HEK293 (cell line): ENCODE results near the gene JMJD6.

Source experiments
- EGR2 ChIP-seq: fragments of 450-650 bp; formaldehyde crosslinking; IDR thresholded peaks from 2 replicates; pipeline ENCODE4 v1.5.1; 2016; ENCODE audit warnings: low read depth, missing biosample characterization, missing genetic modification characterization
- GLIS1 ChIP-seq: fragments of 450-650 bp; formaldehyde crosslinking; IDR thresholded peaks from 2 replicates; pipeline ENCODE4 v1.5.1; 2016; ENCODE audit warnings: missing biosample characterization, missing genetic modification characterization
- GLIS2 ChIP-seq: fragments of 450-650 bp; formaldehyde crosslinking; IDR thresholded peaks from 2 replicates; pipeline ENCODE4 v1.5.1; 2016; ENCODE audit warnings: missing biosample characterization, missing genetic modification characterization
- KLF16 ChIP-seq: fragments of 450-650 bp; formaldehyde crosslinking; IDR thresholded peaks from 2 replicates; pipeline ENCODE4 v1.5.1; 2017; ENCODE audit warnings: missing biosample characterization, missing genetic modification characterization
- KLF7 ChIP-seq: fragments of 450-650 bp; formaldehyde crosslinking; IDR thresholded peaks from 2 replicates; pipeline ENCODE4 v1.5.1; 2016; ENCODE audit warnings: missing biosample characterization, missing genetic modification characterization, borderline replicate concordance
- KLF8 ChIP-seq: fragments of 450-650 bp; formaldehyde crosslinking; IDR thresholded peaks from 2 replicates; pipeline ENCODE4 v1.5.1; 2016; ENCODE audit warnings: missing biosample characterization, missing genetic modification characterization
- REPIN1 ChIP-seq: fragments of 450-650 bp; formaldehyde crosslinking; IDR thresholded peaks from 2 replicates; pipeline ENCODE4 v1.5.1; 2017; ENCODE audit warnings: missing biosample characterization, missing genetic modification characterization, low read depth
- SP3 ChIP-seq: fragments of 450-650 bp; formaldehyde crosslinking; IDR thresholded peaks from 2 replicates; pipeline ENCODE4 v1.5.1; 2016; ENCODE audit warnings: missing biosample characterization, missing genetic modification characterization
- YY2 ChIP-seq: fragments of 450-650 bp; formaldehyde crosslinking; IDR thresholded peaks from 2 replicates; pipeline ENCODE4 v1.5.1; 2016; ENCODE audit warnings: missing biosample characterization, missing genetic modification characterization
- ZBTB1 ChIP-seq: fragments of 450-650 bp; formaldehyde crosslinking; IDR thresholded peaks from 2 replicates; pipeline ENCODE4 v1.5.1; 2016; ENCODE audit warnings: missing biosample characterization, missing genetic modification characterization
- ZBTB48 ChIP-seq: fragments of 450-650 bp; formaldehyde crosslinking; IDR thresholded peaks from 2 replicates; pipeline ENCODE4 v1.5.1; 2016; ENCODE audit warnings: missing biosample characterization, missing genetic modification characterization
- ZBTB7A ChIP-seq: fragments of 450-650 bp; formaldehyde crosslinking; IDR thresholded peaks from 2 replicates; pipeline ENCODE4 v1.5.1; 2016; ENCODE audit warnings: low read depth, missing biosample characterization, missing genetic modification characterization
- ZFP41 ChIP-seq: fragments of 450-650 bp; formaldehyde crosslinking; IDR thresholded peaks from 2 replicates; pipeline ENCODE4 v1.5.1; 2016; ENCODE audit warnings: missing biosample characterization, missing genetic modification characterization, borderline replicate concordance
- ZFP69B ChIP-seq: fragments of 450-650 bp; formaldehyde crosslinking; IDR thresholded peaks from 2 replicates; pipeline ENCODE4 v1.5.1; 2016; ENCODE audit warnings: missing biosample characterization, missing genetic modification characterization
- ZNF121 ChIP-seq: fragments of 450-650 bp; formaldehyde crosslinking; IDR thresholded peaks from 2 replicates; pipeline ENCODE4 v1.5.1; 2016; ENCODE audit warnings: missing biosample characterization, missing genetic modification characterization
- ZNF221 ChIP-seq: fragments of 450-650 bp; formaldehyde crosslinking; IDR thresholded peaks from 2 replicates; pipeline ENCODE4 v1.5.1; 2017; ENCODE audit warnings: missing biosample characterization, missing genetic modification characterization, borderline replicate concordance
- ZNF223 ChIP-seq: fragments of 450-650 bp; formaldehyde crosslinking; IDR thresholded peaks from 2 replicates; pipeline ENCODE4 v1.5.1; 2016; ENCODE audit warnings: missing biosample characterization, missing genetic modification characterization
- ZNF501 ChIP-seq: fragments of 450-650 bp; formaldehyde crosslinking; IDR thresholded peaks from 2 replicates; pipeline ENCODE4 v1.5.1; 2016; ENCODE audit warnings: missing biosample characterization, missing genetic modification characterization
- ZNF707 ChIP-seq: fragments of 450-650 bp; formaldehyde crosslinking; IDR thresholded peaks from 2 replicates; pipeline ENCODE4 v1.5.1; 2016; ENCODE audit warnings: missing biosample characterization, missing genetic modification characterization
- ZNF747 ChIP-seq: fragments of 450-650 bp; formaldehyde crosslinking; IDR thresholded peaks from 2 replicates; pipeline ENCODE4 v1.5.1; 2016; ENCODE audit warnings: missing biosample characterization, missing genetic modification characterization
- TF ChIP-seq, protein P1 (sequence below): fragments of 450-650 bp; formaldehyde crosslinking; IDR thresholded peaks from 2 replicates; pipeline ENCODE4 v1.5.1; 2017; ENCODE audit warnings: missing biosample characterization, missing genetic modification characterization
- TF ChIP-seq, protein P2 (sequence below): fragments of 450-650 bp; formaldehyde crosslinking; IDR thresholded peaks from 2 replicates; pipeline ENCODE4 v1.5.1; 2016; ENCODE audit warnings: missing biosample characterization, missing genetic modification characterization
- TF ChIP-seq, protein P3 (sequence below): fragments of 450-650 bp; formaldehyde crosslinking; IDR thresholded peaks from 2 replicates; pipeline ENCODE4 v1.5.1; 2016; ENCODE audit warnings: missing biosample characterization, missing genetic modification characterization
- TF ChIP-seq, protein P4 (sequence below): fragments of 450-650 bp; formaldehyde crosslinking; IDR thresholded peaks from 2 replicates; pipeline ENCODE4 v1.5.1; 2017; ENCODE audit warnings: missing biosample characterization, missing genetic modification characterization
- TF ChIP-seq, protein P5 (sequence below): fragments of 450-650 bp; formaldehyde crosslinking; IDR thresholded peaks from 2 replicates; pipeline ENCODE4 v1.5.0; 2017; ENCODE audit warnings: missing biosample characterization, missing genetic modification characterization, borderline replicate concordance
- TF ChIP-seq, protein P6 (sequence below): fragments of 450-650 bp; formaldehyde crosslinking; IDR thresholded peaks from 2 replicates; pipeline ENCODE4 v1.5.1; 2016; ENCODE audit warnings: missing biosample characterization, missing genetic modification characterization
- TF ChIP-seq, protein P7 (sequence below): fragments of 450-650 bp; formaldehyde crosslinking; IDR thresholded peaks from 2 replicates; pipeline ENCODE4 v1.5.1; 2016; ENCODE audit warnings: missing biosample characterization, missing genetic modification characterization, borderline replicate concordance

Gene JMJD6

DNA sequence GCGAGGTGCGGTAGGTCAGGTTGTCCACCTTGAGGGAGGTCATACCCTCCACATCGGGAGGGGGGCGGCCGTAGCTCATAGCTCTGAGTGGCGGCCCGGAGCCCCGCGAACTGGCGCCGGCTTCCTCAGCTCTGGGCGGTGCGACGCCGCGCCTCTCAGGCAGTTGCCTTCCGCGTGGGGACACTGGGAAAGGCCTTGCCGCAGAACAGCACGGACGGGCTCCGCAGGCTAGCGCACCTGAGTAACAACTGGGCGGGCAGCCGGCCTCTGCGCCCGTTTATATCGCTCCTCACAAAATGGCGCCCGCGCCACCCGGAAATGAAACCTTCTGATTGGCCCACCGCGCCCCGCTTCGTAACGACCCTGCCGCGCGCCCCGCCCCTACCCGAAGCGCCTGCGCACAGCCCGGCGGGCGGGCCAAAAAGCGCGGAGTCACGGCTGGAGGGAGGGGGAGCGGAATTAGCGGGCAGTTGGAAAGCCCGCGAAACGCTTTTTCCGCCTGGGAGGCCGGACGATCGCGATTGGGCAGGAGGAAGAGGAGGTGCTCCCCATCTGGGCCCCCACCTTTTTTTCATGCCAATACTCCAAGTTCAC, 10.8 kb upstream of the JMJD6 start, which contains the start of gene SRSF2 (continued):
- TF ChIP-seq, protein P1, sequence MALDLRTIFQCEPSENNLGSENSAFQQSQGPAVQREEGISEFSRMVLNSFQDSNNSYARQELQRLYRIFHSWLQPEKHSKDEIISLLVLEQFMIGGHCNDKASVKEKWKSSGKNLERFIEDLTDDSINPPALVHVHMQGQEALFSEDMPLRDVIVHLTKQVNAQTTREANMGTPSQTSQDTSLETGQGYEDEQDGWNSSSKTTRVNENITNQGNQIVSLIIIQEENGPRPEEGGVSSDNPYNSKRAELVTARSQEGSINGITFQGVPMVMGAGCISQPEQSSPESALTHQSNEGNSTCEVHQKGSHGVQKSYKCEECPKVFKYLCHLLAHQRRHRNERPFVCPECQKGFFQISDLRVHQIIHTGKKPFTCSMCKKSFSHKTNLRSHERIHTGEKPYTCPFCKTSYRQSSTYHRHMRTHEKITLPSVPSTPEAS = peak; percentile 46; the same call in 1 of the 2 replicates
- TF ChIP-seq KLF8 = peak; percentile 71
- TF ChIP-seq ZBTB7A = peak; percentile 82; the same call in 1 of the 2 replicates
- TF ChIP-seq ZNF707 = no peak
- no peak for TF ChIP-seq GLIS2 (tag by site-specific recombination)
- TF ChIP-seq ZBTB1 (tag by site-specific recombination) = no peak
- TF ChIP-seq, protein P2, sequence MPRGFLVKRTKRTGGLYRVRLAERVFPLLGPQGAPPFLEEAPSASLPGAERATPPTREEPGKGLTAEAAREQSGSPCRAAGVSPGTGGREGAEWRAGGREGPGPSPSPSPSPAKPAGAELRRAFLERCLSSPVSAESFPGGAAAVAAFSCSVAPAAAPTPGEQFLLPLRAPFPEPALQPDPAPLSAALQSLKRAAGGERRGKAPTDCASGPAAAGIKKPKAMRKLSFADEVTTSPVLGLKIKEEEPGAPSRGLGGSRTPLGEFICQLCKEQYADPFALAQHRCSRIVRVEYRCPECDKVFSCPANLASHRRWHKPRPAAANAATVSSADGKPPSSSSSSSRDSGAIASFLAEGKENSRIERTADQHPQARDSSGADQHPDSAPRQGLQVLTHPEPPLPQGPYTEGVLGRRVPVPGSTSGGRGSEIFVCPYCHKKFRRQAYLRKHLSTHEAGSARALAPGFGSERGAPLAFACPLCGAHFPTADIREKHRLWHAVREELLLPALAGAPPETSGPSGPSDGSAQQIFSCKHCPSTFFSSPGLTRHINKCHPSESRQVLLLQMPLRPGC (tag by site-specific recombination) = peak; percentile 78
- TF ChIP-seq ZNF223 (tag by site-specific recombination) = peak; percentile 5; the same call in 1 of the 2 replicates
- TF ChIP-seq ZNF121 (tag by site-specific recombination) = peak; percentile 83
- TF ChIP-seq, protein P3, sequence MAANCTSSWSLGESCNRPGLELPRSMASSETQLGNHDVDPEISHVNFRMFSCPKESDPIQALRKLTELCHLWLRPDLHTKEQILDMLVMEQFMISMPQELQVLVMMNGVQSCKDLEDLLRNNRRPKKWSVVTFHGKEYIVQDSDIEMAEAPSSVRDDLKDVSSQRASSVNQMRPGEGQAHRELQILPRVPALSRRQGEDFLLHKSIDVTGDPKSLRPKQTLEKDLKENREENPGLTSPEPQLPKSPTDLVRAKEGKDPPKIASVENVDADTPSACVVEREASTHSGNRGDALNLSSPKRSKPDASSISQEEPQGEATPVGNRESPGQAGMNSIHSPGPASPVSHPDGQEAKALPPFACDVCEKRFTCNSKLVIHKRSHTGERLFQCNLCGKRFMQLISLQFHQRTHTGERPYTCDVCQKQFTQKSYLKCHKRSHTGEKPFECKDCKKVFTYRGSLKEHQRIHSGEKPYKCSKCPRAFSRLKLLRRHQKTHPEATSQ = peak; percentile 84
- TF ChIP-seq KLF7 = peak; percentile 62; the same call in 1 of the 2 replicates
- TF ChIP-seq SP3 (tag by site-specific recombination) = peak; percentile 93; the same call in 1 of the 2 replicates
- TF ChIP-seq, protein P4, sequence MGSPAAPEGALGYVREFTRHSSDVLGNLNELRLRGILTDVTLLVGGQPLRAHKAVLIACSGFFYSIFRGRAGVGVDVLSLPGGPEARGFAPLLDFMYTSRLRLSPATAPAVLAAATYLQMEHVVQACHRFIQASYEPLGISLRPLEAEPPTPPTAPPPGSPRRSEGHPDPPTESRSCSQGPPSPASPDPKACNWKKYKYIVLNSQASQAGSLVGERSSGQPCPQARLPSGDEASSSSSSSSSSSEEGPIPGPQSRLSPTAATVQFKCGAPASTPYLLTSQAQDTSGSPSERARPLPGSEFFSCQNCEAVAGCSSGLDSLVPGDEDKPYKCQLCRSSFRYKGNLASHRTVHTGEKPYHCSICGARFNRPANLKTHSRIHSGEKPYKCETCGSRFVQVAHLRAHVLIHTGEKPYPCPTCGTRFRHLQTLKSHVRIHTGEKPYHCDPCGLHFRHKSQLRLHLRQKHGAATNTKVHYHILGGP = peak; percentile 63
- TF ChIP-seq, protein P5, sequence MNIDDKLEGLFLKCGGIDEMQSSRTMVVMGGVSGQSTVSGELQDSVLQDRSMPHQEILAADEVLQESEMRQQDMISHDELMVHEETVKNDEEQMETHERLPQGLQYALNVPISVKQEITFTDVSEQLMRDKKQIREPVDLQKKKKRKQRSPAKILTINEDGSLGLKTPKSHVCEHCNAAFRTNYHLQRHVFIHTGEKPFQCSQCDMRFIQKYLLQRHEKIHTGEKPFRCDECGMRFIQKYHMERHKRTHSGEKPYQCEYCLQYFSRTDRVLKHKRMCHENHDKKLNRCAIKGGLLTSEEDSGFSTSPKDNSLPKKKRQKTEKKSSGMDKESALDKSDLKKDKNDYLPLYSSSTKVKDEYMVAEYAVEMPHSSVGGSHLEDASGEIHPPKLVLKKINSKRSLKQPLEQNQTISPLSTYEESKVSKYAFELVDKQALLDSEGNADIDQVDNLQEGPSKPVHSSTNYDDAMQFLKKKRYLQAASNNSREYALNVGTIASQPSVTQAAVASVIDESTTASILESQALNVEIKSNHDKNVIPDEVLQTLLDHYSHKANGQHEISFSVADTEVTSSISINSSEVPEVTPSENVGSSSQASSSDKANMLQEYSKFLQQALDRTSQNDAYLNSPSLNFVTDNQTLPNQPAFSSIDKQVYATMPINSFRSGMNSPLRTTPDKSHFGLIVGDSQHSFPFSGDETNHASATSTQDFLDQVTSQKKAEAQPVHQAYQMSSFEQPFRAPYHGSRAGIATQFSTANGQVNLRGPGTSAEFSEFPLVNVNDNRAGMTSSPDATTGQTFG (tag by site-specific recombination) = peak; percentile 60; the same call in 1 of the 2 replicates
- TF ChIP-seq REPIN1 = peak; percentile 92; the same call in 1 of the 2 replicates
- peak; percentile 8; the same call in 1 of the 2 replicates for TF ChIP-seq ZNF221
- TF ChIP-seq KLF16 (tag by site-specific recombination) = peak; percentile 68; the same call in 1 of the 2 replicates
- TF ChIP-seq EGR2 = 0 out of 2 replicates have a peak, but pooled peaks have one; percentile 9
- peak; percentile 87 for TF ChIP-seq YY2 (tag by site-specific recombination)
- TF ChIP-seq, protein P6, sequence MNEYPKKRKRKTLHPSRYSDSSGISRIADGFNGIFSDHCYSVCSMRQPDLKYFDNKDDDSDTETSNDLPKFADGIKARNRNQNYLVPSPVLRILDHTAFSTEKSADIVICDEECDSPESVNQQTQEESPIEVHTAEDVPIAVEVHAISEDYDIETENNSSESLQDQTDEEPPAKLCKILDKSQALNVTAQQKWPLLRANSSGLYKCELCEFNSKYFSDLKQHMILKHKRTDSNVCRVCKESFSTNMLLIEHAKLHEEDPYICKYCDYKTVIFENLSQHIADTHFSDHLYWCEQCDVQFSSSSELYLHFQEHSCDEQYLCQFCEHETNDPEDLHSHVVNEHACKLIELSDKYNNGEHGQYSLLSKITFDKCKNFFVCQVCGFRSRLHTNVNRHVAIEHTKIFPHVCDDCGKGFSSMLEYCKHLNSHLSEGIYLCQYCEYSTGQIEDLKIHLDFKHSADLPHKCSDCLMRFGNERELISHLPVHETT = peak; percentile 74
- no peak for TF ChIP-seq ZBTB48 (tag by site-specific recombination)
- TF ChIP-seq, protein P7, sequence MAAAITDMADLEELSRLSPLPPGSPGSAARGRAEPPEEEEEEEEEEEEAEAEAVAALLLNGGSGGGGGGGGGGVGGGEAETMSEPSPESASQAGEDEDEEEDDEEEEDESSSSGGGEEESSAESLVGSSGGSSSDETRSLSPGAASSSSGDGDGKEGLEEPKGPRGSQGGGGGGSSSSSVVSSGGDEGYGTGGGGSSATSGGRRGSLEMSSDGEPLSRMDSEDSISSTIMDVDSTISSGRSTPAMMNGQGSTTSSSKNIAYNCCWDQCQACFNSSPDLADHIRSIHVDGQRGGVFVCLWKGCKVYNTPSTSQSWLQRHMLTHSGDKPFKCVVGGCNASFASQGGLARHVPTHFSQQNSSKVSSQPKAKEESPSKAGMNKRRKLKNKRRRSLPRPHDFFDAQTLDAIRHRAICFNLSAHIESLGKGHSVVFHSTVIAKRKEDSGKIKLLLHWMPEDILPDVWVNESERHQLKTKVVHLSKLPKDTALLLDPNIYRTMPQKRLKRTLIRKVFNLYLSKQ (tag by site-specific recombination) = peak; percentile 73; the same call in 1 of the 2 replicates
- no peak for TF ChIP-seq GLIS1 (tag by site-specific recombination)
- peak; percentile 96 for TF ChIP-seq ZFP41 (tag by site-specific recombination)
- peak; percentile 91 for TF ChIP-seq ZNF501 (tag by site-specific recombination)
- TF ChIP-seq ZFP69B (tag by site-specific recombination) = peak; percentile 29; the same call in 1 of the 2 replicates
- peak; percentile 94; the same call in 1 of the 2 replicates for TF ChIP-seq ZNF747
